GDM1 (cell line): ENCODE data around the gene SLC7A9.

ENCODE experiments used
- DNase-seq: peaks from one replicate; lab custom pipeline; 2025; lab: John Stamatoyannopoulos, UW

The SLC7A9 gene

GRCh38 chr19:32824916-32825608 is 44.5 kb downstream of the SLC7A9 start:
- no peak for DNase-seq

GRCh38 chr19:32824191-32824751 is 45.3 kb downstream of the SLC7A9 start:
- no peak for DNase-seq

GRCh38 chr19:32823747-32824102 is 45.8 kb downstream of the SLC7A9 start:
- DNase-seq = no peak

- no peak for DNase-seq
Measured at GRCh38 chr19:32822916-32823746, 46.4 kb downstream of the SLC7A9 start.

GRCh38 chr19:32819419-32820400 is 49.9 kb downstream of the SLC7A9 start:
- no peak for DNase-seq

GRCh38 chr19:32818536-32818935 is 51.0 kb downstream of the SLC7A9 start:
- no peak for DNase-seq

- no peak for DNase-seq
Measured at GRCh38 chr19:32817569-32818476, 51.7 kb downstream of the SLC7A9 start.

GRCh38 chr19:32816555-32817099 is 52.9 kb downstream of the SLC7A9 start:
- no peak for DNase-seq

- DNase-seq = no peak
Measured at GRCh38 chr19:32814624-32815023, 54.9 kb downstream of the SLC7A9 start.

- no peak for DNase-seq
Measured at GRCh38 chr19:32813862-32814425, 55.6 kb downstream of the SLC7A9 start.

- no peak for DNase-seq
Measured at GRCh38 chr19:32812571-32812970, 57.0 kb downstream of the SLC7A9 start.

GRCh38 chr19:32812036-32812435 is 57.5 kb downstream of the SLC7A9 start:
- DNase-seq = no peak

GRCh38 chr19:32811151-32811550 is 58.4 kb downstream of the SLC7A9 start:
- no peak for DNase-seq

GRCh38 chr19:32810452-32810851 is 59.1 kb downstream of the SLC7A9 start:
- no peak for DNase-seq

GRCh38 chr19:32809754-32810153 is 59.8 kb downstream of the SLC7A9 start:
- DNase-seq = no peak

- DNase-seq = no peak
Measured at GRCh38 chr19:32809254-32809653, 60.3 kb downstream of the SLC7A9 start.

GRCh38 chr19:32808236-32808635 is 61.3 kb downstream of the SLC7A9 start:
- no peak for DNase-seq

- no peak for DNase-seq
Measured at GRCh38 chr19:32802840-32803239, 66.7 kb downstream of the SLC7A9 start.

GRCh38 chr19:32800754-32801153 is 68.8 kb downstream of the SLC7A9 start:
- no peak for DNase-seq

- no peak for DNase-seq
Measured at GRCh38 chr19:32800191-32800590, 69.4 kb downstream of the SLC7A9 start.
